GM19463 (cell line): ENCODE data around the gene SOCS2.
"Not testable (repeated sequence)": the region's sequence is repeated elsewhere in the genome, so short reads cannot be mapped to it uniquely, and the experiment has no call there.

Experiments used
- ATAC-seq: cut with Tn5 transposase; IDR thresholded peaks from one replicate; pipeline ENCODE4 v1.9.1; 2021; ENCODE audit warnings: mild to moderate bottlenecking, moderate library complexity; ENCODE audit not compliant: unreplicated experiment

Gene SOCS2

GRCh38 chr12:93571925-93572711 is at the start of gene SOCS2:
Gene SOCS2, plus strand, starts transcription at chr12:93572675. Its CDS starts 223 bp downstream, at chr12:93572898.
- no peak for ATAC-seq

DNA sequence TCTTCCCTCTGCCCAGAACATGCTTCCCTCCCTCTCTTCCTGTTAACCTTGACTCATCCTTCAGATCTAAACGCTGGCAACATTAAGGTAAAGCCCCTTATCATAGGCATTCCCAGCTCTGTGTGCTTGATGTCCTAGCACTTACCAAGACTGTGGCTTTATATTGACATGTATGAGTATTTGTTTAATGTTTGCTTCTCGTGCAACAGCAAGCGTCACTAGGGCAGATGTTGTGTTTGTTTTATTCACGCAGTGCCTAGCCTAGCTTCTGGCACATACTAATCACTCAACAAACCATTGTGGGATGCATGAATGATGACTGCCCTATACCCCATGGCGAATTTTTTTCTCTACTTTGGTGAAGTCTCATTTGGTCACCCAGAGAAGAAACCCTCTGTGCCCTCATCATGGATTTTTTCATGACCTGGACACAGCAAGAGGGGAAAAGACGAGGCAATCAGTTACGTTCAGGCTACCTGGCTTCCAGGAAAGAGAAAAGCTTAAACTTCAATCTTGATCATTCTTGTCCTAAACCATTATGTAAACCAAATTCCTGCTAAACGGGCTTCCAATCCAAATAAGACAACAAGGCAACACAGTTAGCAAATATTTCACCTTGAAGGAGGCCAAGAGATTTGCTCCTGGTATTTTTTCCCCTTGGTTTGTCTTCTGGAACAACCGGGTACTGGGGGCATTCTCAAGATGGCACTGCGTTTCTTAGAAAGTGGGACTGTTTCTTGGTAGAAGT is 47.9 kb upstream of the SOCS2 start:
- ATAC-seq = no peak

DNA sequence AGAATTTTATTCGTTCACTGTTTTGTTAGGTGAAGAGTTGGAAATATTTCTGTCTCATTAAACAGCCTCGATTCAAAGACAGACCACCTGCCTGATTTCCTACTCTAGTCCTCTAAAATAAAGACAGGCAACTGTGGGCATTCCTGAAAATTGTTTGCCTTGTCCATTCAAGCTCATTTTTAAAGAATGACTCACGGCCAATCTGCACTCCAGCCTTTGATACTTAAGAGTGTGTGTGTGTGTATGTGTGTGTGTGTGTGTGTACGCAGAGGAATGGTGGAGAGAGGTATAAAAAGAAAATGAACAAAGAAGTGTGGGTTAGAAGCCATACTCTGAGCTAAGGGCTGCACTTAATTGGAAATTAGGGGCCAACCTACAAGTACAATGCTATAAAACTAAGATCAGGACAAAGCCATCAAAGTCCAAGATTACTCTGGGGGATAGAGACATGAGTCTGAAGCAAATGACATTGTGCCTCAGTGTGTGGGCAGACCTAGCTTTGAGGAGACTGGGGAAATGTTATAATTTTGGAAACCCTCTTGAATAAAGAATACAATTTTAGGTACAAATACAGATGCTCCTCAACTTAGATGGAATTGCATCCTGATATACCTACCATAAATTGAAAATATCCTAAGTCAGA is 45.6 kb upstream of the SOCS2 start:
- no peak for ATAC-seq

- ATAC-seq = no peak
Measured at GRCh38 chr12:93530358-93530757, 42.1 kb upstream of the SOCS2 start.

GRCh38 chr12:93533310-93533709 is 39.2 kb upstream of the SOCS2 start:
- no peak for ATAC-seq

- ATAC-seq = no peak
Measured at GRCh38 chr12:93536111-93536765, 36.2 kb upstream of the SOCS2 start.

GRCh38 chr12:93536766-93537488 is 35.5 kb upstream of the SOCS2 start:
- ATAC-seq = peak; percentile 61

- no peak for ATAC-seq
Measured at GRCh38 chr12:93537769-93538168, 34.7 kb upstream of the SOCS2 start.

DNA sequence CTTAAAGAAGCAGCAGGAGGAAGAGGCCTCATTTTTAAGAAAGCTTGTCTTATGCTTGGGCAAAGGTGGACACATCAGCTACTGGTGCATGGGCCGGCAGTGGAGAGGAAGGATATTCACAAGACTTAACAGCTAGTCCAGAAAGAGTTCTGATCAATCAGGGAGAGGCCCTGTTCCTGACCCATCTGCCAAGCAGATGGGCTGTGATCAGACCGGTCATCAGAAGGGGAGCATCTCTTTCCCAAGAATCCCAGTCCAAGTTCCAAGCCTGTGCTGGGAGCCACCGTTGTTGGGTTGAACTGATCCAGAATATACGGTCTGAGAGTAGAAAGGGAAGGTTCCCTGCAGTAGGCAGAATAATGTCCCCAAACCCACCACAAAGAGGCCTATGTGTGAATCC is 32.7 kb upstream of the SOCS2 start:
- no peak for ATAC-seq

DNA sequence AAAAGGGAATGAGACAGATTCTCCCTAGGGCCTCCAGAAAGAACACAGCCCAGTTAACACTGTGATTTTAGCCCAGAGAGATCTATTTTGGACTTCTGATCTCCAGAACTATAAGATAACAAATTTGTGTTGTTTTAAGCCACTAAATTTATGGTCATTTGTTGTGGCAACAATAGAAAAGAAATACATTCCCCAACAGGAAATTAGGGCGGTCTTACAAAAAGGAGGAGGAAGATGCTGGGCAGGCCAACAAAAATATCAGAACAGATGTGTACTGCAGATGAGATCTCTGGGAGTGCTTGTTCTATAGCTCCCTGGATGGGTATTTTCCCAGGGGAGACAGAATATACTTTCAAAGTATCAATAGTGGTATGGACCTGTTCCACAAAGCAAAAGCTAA is 32.0 kb upstream of the SOCS2 start:
- ATAC-seq = no peak

GRCh38 chr12:93541578-93542225 is 30.8 kb upstream of the SOCS2 start:
- ATAC-seq = no peak

DNA sequence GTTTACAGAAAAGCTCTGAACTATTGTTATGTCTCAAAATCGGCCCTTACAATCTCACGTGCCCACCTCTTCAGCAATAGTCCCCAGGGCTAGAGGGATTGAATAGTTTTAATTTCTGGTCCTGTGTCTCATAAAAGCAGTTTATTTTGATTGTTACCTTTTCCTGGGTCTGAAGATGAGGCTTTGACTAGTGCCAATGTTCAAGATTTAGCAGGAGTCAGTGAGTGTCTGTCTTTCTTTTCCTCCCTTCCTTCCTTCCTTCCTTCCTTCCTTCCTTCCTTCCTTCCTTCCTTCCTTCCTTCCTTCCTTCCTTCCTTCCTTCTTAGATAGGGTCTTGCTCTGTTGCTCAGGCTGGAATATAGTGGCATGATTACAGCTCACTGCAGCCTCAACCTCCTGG is 24.7 kb upstream of the SOCS2 start:
- ATAC-seq = no peak

DNA sequence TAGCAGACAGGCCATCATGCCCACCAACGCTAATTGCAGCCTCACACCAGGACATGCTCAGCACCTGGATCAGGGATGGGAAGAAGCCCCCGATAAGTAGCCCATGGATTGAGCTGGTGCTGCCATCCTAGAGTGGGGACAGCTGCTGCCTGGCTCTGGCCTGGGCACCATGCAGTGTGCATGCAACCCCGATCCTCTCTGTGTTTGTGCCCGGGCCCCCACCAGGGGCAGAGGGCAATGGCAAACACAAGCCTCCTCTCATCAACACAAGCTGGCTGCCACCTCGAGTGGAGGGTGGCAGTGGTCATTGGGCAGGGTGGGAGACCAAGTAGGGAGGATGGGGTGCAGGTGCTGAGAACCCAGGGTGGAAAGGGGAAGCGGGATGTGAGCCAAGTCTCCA is 23.3 kb upstream of the SOCS2 start:
- no peak for ATAC-seq

GRCh38 chr12:93550748-93551611 is 21.5 kb upstream of the SOCS2 start:
- ATAC-seq = no peak

DNA sequence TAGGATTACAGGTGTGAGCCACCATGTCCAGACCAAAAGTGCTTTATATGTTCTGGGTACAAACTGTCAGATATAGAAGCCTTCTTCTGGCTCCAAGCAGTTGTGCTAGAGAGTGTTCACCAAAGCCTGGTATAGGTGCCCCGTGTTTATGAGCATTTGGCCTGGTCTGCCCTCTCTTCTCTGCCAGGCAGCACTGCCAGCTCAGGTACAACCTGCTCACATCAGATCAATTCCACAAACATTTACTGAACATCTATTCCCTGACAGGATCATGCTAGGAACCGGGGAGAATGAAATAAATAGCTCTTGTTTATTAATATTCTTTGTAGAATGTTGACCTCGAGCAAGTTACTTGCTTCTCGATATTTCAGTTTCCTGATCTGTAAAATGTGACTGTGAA is 20.0 kb upstream of the SOCS2 start:
- no peak for ATAC-seq

DNA sequence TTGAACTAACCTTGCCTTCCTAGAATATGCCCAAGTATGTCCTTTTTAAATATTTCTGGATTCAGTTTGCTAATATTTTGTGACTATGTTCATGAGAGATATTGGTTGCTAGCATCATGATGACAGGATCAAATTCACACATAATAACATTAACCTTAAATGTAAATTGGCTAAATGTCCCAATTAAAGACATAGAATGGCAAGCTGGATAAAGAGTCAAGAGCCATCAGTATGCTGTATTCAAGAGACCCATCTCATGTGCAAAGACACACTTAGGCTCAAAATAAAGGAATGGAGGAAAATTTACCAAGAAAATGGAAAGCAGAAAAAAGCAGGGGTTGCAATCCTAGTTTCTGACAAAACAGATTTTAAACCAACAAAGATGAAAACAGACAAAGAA is 14.6 kb upstream of the SOCS2 start:
- ATAC-seq = not testable (repeated sequence)

DNA sequence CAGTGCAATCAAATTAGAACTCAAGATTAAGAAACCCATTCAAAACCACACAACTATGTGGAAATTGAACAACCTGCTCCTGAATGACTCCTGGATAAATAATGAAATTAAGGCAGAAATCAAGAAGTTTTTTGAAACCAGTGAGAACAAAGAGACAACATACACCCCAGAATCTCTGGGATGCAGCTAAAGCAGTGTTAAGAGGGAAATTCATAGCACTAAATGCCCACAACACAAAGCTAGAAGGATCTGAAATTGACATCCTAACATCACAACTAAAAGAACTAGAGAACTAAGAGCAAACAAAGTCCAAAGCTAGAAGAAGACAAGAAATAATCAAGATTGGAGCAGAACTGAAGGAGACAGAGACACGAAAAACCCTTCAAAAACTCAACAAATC is 13.8 kb upstream of the SOCS2 start:
- ATAC-seq = not testable (repeated sequence)

- no peak for ATAC-seq
Measured at GRCh38 chr12:93563807-93564538, 8.5 kb upstream of the SOCS2 start.

DNA sequence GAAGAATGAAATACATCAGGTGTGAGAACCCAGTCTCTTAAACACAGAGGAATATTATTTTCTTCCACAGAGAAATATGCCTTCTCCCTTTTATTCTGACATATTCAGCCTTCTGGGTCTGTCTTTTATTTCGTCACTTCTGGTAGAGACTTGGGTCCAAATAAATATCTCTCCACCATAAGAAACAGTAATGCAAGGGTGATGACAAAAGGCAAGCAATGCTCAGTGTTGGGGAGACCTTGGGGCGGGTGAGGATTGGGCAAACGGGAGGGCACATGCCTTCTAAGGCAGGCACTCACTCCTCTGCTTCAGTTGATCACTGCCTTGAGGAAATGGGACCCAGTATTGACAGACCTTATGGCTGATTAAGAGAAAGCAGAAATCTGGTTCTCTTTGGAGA is 6.7 kb upstream of the SOCS2 start:
- no peak for ATAC-seq
